Adrenal gland (tissue), 12 donors: Measurements from ENCODE around the gene PRDM16. TPM values are rescaled to one million over a fixed set of nuclear protein-coding genes. Genes with fewer than 3 reads are reported as not detected.

ENCODE experiments used
- DNase-seq, 7 donors: peaks; one replicate each; pipeline ENCODE4 v3.0.0-alpha.2; 2019 to 2020
- H3K27ac ChIP-seq, 5 donors: fragments of 200-600 bp; sonication (generic) in 4 of 5; 1 replicate in 3 of 5; 2 replicates in 2 of 5; pipeline versions ENCODE4 v1.5.1 to v1.8.0; 2016 to 2020; ENCODE audit warnings: mild to moderate bottlenecking in 1 of 5
- H3K27me3 ChIP-seq: fragments of 200-600 bp; 2 replicates; pipeline ENCODE4 v1.8.0; 2021
- H3K36me3 ChIP-seq, 2 donors: fragments of 200-600 bp; replicated peaks in 1 of 2; 1 replicate in 1 of 2; 2 replicates in 1 of 2; pipeline versions ENCODE4 v1.5.1 to v1.8.0; 2018 to 2022
- H3K4me1 ChIP-seq, 2 donors: fragments of 200-600 bp; replicated peaks in 1 of 2; 1 replicate in 1 of 2; 2 replicates in 1 of 2; pipeline versions ENCODE4 v1.5.1 to v1.8.0; 2018 to 2021
- H3K4me3 ChIP-seq, 4 donors: fragments of 200-600 bp; sonication (generic) in 3 of 4; one replicate each; pipeline ENCODE4 v1.5.1; 2016 to 2018
- H3K9me3 ChIP-seq, 3 donors: fragments of 200-600 bp; sonication (generic) in 1 of 3; replicated peaks in 1 of 3; 1 replicate in 2 of 3; 2 replicates in 1 of 3; pipeline versions ENCODE4 v1.5.1 to v1.8.0; 2016 to 2021
- POLR2A ChIP-seq, 2 donors: fragments of 450-650 bp; IDR thresholded peaks; one replicate each; pipeline ENCODE4 v1.6.1; 2017; ENCODE audit warnings: antibody characterized with exemption in 2 of 2, mild to moderate bottlenecking in 2 of 2, moderate library complexity in 1 of 2
- WGBS, 4 donors: extraction: QIAGEN DNeasy Blood & Tissue Kit in 2 of 4; methylation state at CpG; one replicate each; pipeline versions ENCODE4 v1.1.5 to v1.1.7; 2013 to 2017; 5-methylcytosine and 5-hydroxymethylcytosine counted together
- intact Hi-C, 2 donors: fragments of 100-400 bp; cut with DNase I; formaldehyde crosslinking; loops; one replicate each; pipeline versions ENCODE4 v1.14.1 to v1.15.0; 2022 to 2023
- polyA plus RNA-seq, 3 donors: library from polyadenylated mRNA; stranded (reverse); fragments of 200-250 nt in 2 of 3; fragments of 350-450 nt in 1 of 3; fragmentation: Illumina TruSeq in 1 of 3; extraction: RNeasy Lipid Tissue Mini Kit (QIAGEN cat#74804) in 1 of 3; gene quantifications; one replicate each; pipeline ENCODE4 v1.2.3, GENCODE V29; 2013 to 2014
- total RNA-seq, 9 donors: library from RNA; depleted of rRNA in 4 of 9; stranded (reverse); fragments of >200 nt in 4 of 9; fragments of 120-200 nt in 1 of 9; fragmentation: NEBNext Ultra II Directional in 1 of 9; extraction: Animal tissue kit (Norgen Biotek cat#: 25700) in 1 of 9; gene quantifications; one replicate each; pipeline versions ENCODE4 v1.1.0 to v1.2.4, GENCODE V29; 2013 to 2023
- TF ChIP-seq, protein P1 (sequence below), 6 experiments: fragments of 450-650 bp in 4 of 6; fragments of 200-600 bp in 2 of 6; sonication (generic) in 1 of 6; IDR thresholded peaks; 1 replicate in 5 of 6; 2 replicates in 1 of 6; pipeline versions ENCODE4 v1.5.1 to v1.8.0; 2016 to 2021; ENCODE audit warnings: antibody characterized with exemption in 6 of 6, mild to moderate bottlenecking in 2 of 6, moderate library complexity in 1 of 6
- donor health status: healthy with polysubstance abuse.
- donor health status: Bipolar disorder and iron deficiency.
- donor health status: DM: yes; HTN: yes; CAD: no.
- donor health status: DM: no; HTN: no; CAD: no.
- donor health status: DM: no; HTN: no; CAD: no.
- donor health status: DM: yes; HTN: yes; CAD: no.

The PRDM16 gene
- total and polyA plus RNA-seq, 12 donors = 0.04 to 2.8 (median 0.61) TPM; not detected in 1

DNA sequence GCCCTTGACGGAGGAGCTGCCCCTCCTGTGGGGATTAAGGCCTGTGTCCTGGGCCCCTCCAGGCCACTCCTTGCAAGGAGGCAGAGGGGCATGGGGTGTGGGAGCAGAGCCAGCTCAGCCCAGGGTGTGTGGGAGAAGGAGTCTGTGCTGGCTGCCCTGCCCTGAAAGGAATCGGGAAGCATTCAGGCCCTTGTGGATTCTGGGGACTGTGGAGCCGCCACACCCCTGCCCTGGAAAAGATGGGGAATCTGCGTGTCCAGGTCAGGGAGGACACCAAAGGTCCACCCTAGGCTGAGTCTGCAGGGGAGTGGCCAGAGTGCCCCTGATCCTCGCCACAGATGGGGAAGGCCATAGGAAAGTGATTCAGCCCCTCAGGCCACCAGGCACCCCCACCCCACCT is 16.5 kb upstream of the PRDM16 start:
- TF ChIP-seq, protein P1, sequence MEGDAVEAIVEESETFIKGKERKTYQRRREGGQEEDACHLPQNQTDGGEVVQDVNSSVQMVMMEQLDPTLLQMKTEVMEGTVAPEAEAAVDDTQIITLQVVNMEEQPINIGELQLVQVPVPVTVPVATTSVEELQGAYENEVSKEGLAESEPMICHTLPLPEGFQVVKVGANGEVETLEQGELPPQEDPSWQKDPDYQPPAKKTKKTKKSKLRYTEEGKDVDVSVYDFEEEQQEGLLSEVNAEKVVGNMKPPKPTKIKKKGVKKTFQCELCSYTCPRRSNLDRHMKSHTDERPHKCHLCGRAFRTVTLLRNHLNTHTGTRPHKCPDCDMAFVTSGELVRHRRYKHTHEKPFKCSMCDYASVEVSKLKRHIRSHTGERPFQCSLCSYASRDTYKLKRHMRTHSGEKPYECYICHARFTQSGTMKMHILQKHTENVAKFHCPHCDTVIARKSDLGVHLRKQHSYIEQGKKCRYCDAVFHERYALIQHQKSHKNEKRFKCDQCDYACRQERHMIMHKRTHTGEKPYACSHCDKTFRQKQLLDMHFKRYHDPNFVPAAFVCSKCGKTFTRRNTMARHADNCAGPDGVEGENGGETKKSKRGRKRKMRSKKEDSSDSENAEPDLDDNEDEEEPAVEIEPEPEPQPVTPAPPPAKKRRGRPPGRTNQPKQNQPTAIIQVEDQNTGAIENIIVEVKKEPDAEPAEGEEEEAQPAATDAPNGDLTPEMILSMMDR (IDR thresholded peaks at IDR 0.05) = no peak
- TF ChIP-seq POLR2A (IDR thresholded peaks at IDR 0.05) = no peak

DNA sequence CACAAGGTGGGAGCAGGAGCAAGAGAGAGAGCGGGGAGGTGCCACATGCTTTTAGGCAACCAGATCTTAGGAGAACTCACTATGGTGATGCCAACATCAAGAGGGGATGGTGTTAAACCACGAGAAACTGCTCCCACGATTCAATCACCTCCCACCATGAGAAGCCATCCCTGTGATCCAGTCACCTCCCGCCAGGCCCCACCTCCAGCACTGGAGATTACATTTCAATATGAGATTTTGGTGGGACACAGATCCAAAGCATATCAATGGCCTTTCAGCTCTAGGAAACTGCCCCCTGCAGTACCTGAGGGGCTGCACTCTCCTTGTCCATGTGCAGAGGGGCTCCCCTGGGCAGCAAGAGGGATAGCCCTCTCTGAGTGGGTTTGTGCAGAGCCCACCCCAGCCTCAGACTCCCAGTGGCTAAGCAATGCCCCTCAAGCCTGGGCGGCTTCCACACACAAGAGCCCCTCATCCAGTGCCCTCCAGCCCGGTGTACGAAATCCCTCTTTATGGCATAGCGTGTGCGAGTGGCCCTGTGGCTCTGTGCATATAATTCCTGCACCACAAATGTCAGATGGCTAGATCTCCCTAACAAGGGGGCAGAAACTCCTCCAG is 15.5 kb upstream of the PRDM16 start:
- Histone ChIP-seq H3K4me1 (no peaks in the 10 kb centered on the region), H3K4me3 (no peak overlapping the region), H3K27me3 (peaks cover 21% of the 10 kb centered on the region), H3K9me3 (no peaks in the 10 kb centered on the region), H3K27ac (no peak overlapping the region), H3K36me3 (no peaks in the 10 kb centered on the region)
- no peak for DNase-seq
- intact Hi-C loops = no loop called here
- TF ChIP-seq, protein P1 (IDR thresholded peaks at IDR 0.05) = no peak
- 83 to 91% (median 86%) methylated on average over 9 of the region's 9 CpGs for WGBS, 4 donors

More for the DNA sequence above, 16.5 kb upstream of the PRDM16 start:
- Histone ChIP-seq H3K27ac (no peak overlapping the region), H3K27me3 (peaks cover 14% of the 10 kb centered on the region), H3K4me1 (no peaks in the 10 kb centered on the region), H3K9me3 (no peaks in the 10 kb centered on the region), H3K4me3 (no peak overlapping the region), H3K36me3 (no peaks in the 10 kb centered on the region)
- 55 to 87% (median 78%) methylated on average over 1 to 5 of the region's 5 CpGs for WGBS, 4 donors
- intact Hi-C loops = no loop called here
- DNase-seq = peak in 1 of 7 donors; percentile 3

DNA sequence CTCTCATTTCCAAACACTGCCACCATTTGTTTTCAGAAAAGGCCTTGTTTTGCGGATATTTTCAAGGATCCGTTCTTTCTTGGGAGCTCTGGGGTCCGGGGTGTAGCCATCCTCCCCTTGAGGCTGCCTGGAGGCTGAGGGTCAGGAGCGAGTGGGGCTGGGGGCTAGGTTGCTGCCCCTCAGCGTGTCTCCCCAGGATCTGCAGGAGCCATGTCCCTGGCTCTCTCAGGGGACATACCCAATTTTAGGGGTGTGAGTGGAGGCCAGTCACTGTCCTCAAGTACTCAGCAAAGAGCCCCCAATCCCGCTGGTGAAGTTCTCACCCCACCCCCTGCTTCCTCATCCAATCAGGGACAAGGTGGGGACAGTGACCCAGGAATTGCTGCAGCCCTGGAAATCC is 15.0 kb upstream of the PRDM16 start:
- Histone ChIP-seq H3K4me1 (no peaks in the 10 kb centered on the region), H3K9me3 (no peaks in the 10 kb centered on the region), H3K27me3 (peaks cover 21% of the 10 kb centered on the region), H3K4me3 (no peak overlapping the region), H3K36me3 (no peaks in the 10 kb centered on the region), H3K27ac (no peak overlapping the region)
- intact Hi-C loops = no loop called here
- TF ChIP-seq POLR2A (IDR thresholded peaks at IDR 0.05) = no peak
- TF ChIP-seq, protein P1 (IDR thresholded peaks at IDR 0.05) = no peak
- DNase-seq = no peak
- WGBS, 4 donors = 71 to 92% (median 79%) methylated on average over 5 to 6 of the region's 6 CpGs

DNA sequence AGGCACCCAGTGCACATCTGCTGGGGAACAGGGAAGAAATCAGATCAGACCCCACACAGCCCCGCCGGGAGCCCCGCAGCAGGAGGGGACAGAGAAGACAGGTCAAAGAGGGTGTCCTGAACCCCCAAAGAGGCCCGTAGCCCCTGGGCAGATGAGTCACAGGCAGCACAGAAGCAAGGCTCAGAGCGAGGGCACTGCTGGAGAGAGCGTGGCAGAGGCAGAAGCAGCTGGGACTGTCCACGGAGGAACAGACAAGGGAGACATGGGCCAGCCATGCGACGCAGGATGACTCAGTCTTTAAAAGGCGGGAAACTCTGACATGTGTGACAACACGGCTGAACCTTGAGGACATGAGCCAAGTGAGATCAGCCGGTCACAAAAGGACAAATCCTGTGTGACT is 14.5 kb upstream of the PRDM16 start:
- H3K36me3 ChIP-seq = no peaks in the 10 kb centered on the region
- peaks cover 21% of the 10 kb centered on the region for H3K27me3 ChIP-seq
- intact Hi-C loops = no loop called here
- no peaks in the 10 kb centered on the region for H3K9me3 ChIP-seq
- H3K4me3 ChIP-seq = no peak overlapping the region
- no peak for DNase-seq
- no peak overlapping the region for H3K27ac ChIP-seq
- H3K4me1 ChIP-seq = no peaks in the 10 kb centered on the region
- TF ChIP-seq POLR2A (IDR thresholded peaks at IDR 0.05) = no peak
- TF ChIP-seq, protein P1 (IDR thresholded peaks at IDR 0.05) = no peak
- WGBS, 4 donors = 78 to 81% (median 80%) methylated on average over 11 to 12 of the region's 12 CpGs
